ENCODE measurements around the gene NDUFAF2. TPM values are rescaled to one million over a fixed set of nuclear protein-coding genes. Genes with fewer than 3 reads are reported as not detected.

Gene NDUFAF2
- total and polyA plus RNA-seq, 9 donors = 24.8 to 81.7 (median 31.8) TPM

DNA sequence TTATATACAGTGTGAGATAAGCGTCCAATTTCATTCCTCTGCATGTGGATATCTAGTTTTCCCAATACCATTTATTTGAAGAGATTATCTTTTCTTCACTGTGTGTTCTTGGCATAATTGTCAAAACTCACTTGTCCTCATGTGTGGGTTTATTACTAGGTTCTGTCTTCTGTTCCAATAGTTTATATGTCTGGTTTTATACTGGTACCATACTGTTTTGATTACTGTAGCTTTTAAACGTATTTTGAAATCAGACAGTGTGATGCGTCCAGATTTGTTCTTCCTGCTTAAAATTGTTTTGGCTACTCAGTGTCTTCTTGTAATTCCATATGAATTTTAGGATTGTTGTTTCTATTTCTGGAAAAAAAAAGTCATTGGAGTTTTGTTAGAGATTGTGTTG, 10.2 kb downstream of the NDUFAF2 start:
- intact Hi-C loops (cut with DNase I) = no loop called here
- no peak for DNase-seq
- no peak for TF ChIP-seq POLR2A (IDR thresholded peaks at IDR 0.05)
- TF ChIP-seq, protein P1, sequence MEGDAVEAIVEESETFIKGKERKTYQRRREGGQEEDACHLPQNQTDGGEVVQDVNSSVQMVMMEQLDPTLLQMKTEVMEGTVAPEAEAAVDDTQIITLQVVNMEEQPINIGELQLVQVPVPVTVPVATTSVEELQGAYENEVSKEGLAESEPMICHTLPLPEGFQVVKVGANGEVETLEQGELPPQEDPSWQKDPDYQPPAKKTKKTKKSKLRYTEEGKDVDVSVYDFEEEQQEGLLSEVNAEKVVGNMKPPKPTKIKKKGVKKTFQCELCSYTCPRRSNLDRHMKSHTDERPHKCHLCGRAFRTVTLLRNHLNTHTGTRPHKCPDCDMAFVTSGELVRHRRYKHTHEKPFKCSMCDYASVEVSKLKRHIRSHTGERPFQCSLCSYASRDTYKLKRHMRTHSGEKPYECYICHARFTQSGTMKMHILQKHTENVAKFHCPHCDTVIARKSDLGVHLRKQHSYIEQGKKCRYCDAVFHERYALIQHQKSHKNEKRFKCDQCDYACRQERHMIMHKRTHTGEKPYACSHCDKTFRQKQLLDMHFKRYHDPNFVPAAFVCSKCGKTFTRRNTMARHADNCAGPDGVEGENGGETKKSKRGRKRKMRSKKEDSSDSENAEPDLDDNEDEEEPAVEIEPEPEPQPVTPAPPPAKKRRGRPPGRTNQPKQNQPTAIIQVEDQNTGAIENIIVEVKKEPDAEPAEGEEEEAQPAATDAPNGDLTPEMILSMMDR (IDR thresholded peaks at IDR 0.05) = no peak
- TF ChIP-seq EP300 (IDR thresholded peaks at IDR 0.05) = no peak
- H3K4me1 ChIP-seq (ENCODE audit: insufficient read depth) = no peaks in the 10 kb centered on the region
- H3K36me3 ChIP-seq = no peaks in the 10 kb centered on the region
- no peaks in the 10 kb centered on the region for H3K27me3 ChIP-seq
- 93 to 98% (median 96%) methylated on average over 3 of the region's 3 CpGs for WGBS, 3 donors
- no peak overlapping the region for H3K4me3 ChIP-seq
- H3K9me3 ChIP-seq = no peaks in the 10 kb centered on the region
- H3K27ac ChIP-seq = no peak overlapping the region

DNA sequence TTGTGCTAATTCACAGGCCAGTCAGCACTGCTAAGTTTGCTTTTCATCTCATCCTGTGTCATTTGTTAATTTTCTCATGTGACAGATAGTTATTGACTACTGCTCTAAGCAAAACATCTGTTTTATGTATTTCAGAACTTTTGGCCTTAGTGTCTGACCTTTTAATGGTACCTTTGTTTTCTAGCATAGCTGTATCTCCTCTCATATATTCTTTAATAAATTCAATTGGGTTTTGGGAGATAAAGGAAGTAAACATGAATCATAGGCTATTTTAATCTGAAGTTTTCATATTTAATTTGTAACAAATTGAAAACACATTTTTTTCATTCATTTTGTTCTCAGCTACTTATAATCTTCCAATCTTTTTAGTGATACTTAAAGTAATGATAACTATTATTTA, 13.1 kb downstream of the NDUFAF2 start:
- no peak for DNase-seq
- Histone ChIP-seq H3K36me3 (no peaks in the 10 kb centered on the region), H3K9me3 (no peaks in the 10 kb centered on the region), H3K27me3 (no peaks in the 10 kb centered on the region), H3K4me3 (no peak overlapping the region), H3K4me1 (ENCODE audit: insufficient read depth) (no peaks in the 10 kb centered on the region), H3K27ac (no peak overlapping the region)
- TF ChIP-seq POLR2A (IDR thresholded peaks at IDR 0.05) (no peak), EP300 (IDR thresholded peaks at IDR 0.05) (no peak)
- TF ChIP-seq, protein P1 (IDR thresholded peaks at IDR 0.05) = no peak
- intact Hi-C loops (cut with DNase I) = no loop called here

DNA sequence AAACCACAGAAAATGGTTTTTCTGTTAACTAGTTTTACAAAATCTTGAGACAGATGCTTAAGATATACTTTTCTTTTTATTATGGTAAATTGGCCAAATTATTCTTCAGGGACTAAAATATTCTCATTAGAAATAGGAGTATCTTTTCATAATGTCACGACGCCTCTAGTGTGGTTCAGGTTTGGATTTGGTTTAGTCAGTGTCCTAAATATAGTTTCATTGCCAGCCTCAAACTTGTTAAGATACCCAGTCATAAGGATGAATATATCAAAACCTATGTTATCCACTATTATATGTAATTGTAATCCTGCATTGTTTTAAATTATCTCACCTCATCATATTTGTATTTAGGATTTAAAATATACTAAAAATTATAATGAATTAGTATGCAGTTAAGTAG, 13.7 kb downstream of the NDUFAF2 start:
- Histone ChIP-seq H3K4me3 (no peak overlapping the region), H3K36me3 (no peaks in the 10 kb centered on the region), H3K4me1 (ENCODE audit: insufficient read depth) (no peaks in the 10 kb centered on the region), H3K27ac (no peak overlapping the region), H3K27me3 (no peaks in the 10 kb centered on the region), H3K9me3 (no peaks in the 10 kb centered on the region)
- TF ChIP-seq, protein P1 (IDR thresholded peaks at IDR 0.05) = no peak
- TF ChIP-seq EP300 (IDR thresholded peaks at IDR 0.05) (no peak), POLR2A (IDR thresholded peaks at IDR 0.05) (no peak)
- 92 to 96% (median 94%) methylated on average over 2 of the region's 2 CpGs for WGBS, 3 donors
- intact Hi-C loops (cut with DNase I) = no loop called here
- DNase-seq = no peak

DNA sequence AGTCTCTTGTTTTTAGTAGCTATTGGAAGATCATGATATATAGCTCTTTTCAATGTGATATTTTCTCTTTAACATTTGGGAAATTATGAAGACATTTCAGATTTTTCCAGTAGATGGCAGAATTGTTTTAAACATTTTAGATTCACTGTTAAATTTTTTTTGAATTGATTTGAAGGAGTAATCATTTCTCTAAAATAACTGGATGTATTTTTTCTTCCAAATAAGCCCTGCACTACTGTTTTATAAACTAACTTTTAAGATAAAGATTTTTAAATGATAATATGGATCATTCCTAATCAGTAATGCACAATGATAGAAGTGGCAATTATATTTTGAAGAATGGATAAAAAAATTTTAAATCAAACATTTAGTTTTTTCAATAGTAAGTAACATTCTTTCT, 14.2 kb downstream of the NDUFAF2 start:
- no peaks in the 10 kb centered on the region for H3K9me3 ChIP-seq
- H3K4me1 ChIP-seq (ENCODE audit: insufficient read depth) = no peaks in the 10 kb centered on the region
- no peak for DNase-seq
- no peak overlapping the region for H3K27ac ChIP-seq
- no peak for TF ChIP-seq POLR2A (IDR thresholded peaks at IDR 0.05)
- TF ChIP-seq EP300 (IDR thresholded peaks at IDR 0.05) = no peak
- TF ChIP-seq, protein P1 (IDR thresholded peaks at IDR 0.05) = no peak
- no peak overlapping the region for H3K4me3 ChIP-seq
- intact Hi-C loops (cut with DNase I) = no loop called here
- H3K36me3 ChIP-seq = no peaks in the 10 kb centered on the region
- no peaks in the 10 kb centered on the region for H3K27me3 ChIP-seq

DNA sequence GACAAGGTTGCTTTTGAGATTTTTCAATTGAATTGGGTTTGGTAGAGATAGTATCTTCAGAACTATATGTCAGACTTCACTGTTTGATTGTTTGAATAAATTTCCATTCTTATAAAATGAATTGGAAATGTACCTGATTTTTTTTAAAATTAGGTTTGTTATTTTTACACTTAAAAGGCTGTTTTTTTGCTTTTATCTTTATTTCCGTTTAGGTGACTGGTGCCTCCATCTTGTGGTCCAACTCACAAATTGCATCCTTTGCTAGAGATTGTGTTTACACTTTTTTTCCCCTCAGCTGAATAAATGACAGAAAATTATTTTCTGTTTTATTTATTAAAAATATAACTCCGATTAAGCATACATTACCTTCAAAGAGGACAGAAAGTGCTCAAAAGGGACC, 15.6 kb downstream of the NDUFAF2 start:
- intact Hi-C loops (cut with DNase I) = no loop called here
- H3K27me3 ChIP-seq = no peaks in the 10 kb centered on the region
- 34 to 47% (median 37%) methylated on average over 2 of the region's 2 CpGs for WGBS, 3 donors

More for the DNA sequence above, 15.6 kb downstream of the NDUFAF2 start:
- Histone ChIP-seq H3K4me3 (no peak overlapping the region), H3K36me3 (no peaks in the 10 kb centered on the region), H3K9me3 (no peaks in the 10 kb centered on the region), H3K4me1 (ENCODE audit: insufficient read depth) (no peaks in the 10 kb centered on the region), H3K27ac (no peak overlapping the region)
- no peak for DNase-seq
- TF ChIP-seq POLR2A (IDR thresholded peaks at IDR 0.05) (no peak), EP300 (IDR thresholded peaks at IDR 0.05) (no peak)
- TF ChIP-seq, protein P1 (IDR thresholded peaks at IDR 0.05) = no peak
